Thoracic aorta (tissue), 2 donors: ENCODE measurements around the gene ARHGEF39. TPM values are rescaled to one million over a fixed set of nuclear protein-coding genes. Genes with fewer than 3 reads are reported as not detected.

Experiments used
- ATAC-seq: fragments of 150-250 bp; one replicate; pipeline ENCODE4 v1.8.0; 2017; ENCODE audit warnings: low read depth; ENCODE audit not compliant: insufficient number of reproducible peaks, low FRiP score
- DNase-seq: peaks from one replicate; pipeline ENCODE4 v3.0.0-alpha.2; 2020; ENCODE audit warnings: low spot score
- H3K27ac ChIP-seq, 2 donors: fragments of 200-600 bp; sonication (generic); 1 replicate in 1 of 2; 2 replicates in 1 of 2; pipeline ENCODE4 v1.5.1; 2016; ENCODE audit warnings: mild to moderate bottlenecking in 2 of 2, moderate library complexity in 2 of 2
- H3K27me3 ChIP-seq: fragments of 200-600 bp; sonication (generic); replicated peaks from 2 replicates; pipeline ENCODE4 v1.6.0; 2016; ENCODE audit warnings: mild to moderate bottlenecking; ENCODE audit not compliant: insufficient read depth
- H3K36me3 ChIP-seq: fragments of 200-600 bp; sonication (generic); one replicate; pipeline ENCODE4 v1.5.1; 2016
- H3K4me1 ChIP-seq, 2 donors: fragments of 200-600 bp; sonication (generic); 1 replicate in 1 of 2; 2 replicates in 1 of 2; pipeline versions ENCODE4 v1.5.1 to v1.6.0; 2016; ENCODE audit warnings: low read depth in 2 of 2, mild to moderate bottlenecking in 1 of 2; ENCODE audit not compliant: control insufficient read depth in 1 of 2
- H3K4me3 ChIP-seq: fragments of 200-600 bp; sonication (generic); 2 replicates; pipeline ENCODE4 v1.5.1; 2016; ENCODE audit warnings: mild to moderate bottlenecking
- H3K9me3 ChIP-seq: fragments of 200-600 bp; sonication (generic); 2 replicates; pipeline ENCODE4 v1.5.1; 2016
- CTCF ChIP-seq: fragments of 200-600 bp; sonication (generic); IDR thresholded peaks from one replicate; pipeline ENCODE4 v1.5.1; 2019; ENCODE audit warnings: antibody characterized with exemption
- total RNA-seq, 2 donors: library from RNA; depleted of rRNA; stranded (reverse); fragments of >200 nt; gene quantifications; one replicate each; pipeline versions ENCODE4 v1.1.0 to v1.2.3, GENCODE V29; 2016

ARHGEF39 gene
- total RNA-seq, 2 donors from 2014 or later: 0.54 to 1.2 TPM

GRCh38 chr9:35698231-35698630 lies 33.2 kb upstream of the ARHGEF39 start:
- Histone ChIP-seq H3K27me3 (no peaks in the 10 kb centered on the region), H3K9me3 (no peaks in the 10 kb centered on the region), H3K27ac (peak overlapping the region; percentile 99 to 100), H3K4me1 (peaks cover 29 to 66% of the 10 kb centered on the region in 2 donors), H3K36me3 (peaks cover 70% of the 10 kb centered on the region), H3K4me3 (no peak overlapping the region)
- no peak for ATAC-seq
- TF ChIP-seq CTCF: no peak
- DNase-seq: no peak

GRCh38 chr9:35697486-35697885 lies 32.5 kb upstream of the ARHGEF39 start:
- Histone ChIP-seq H3K27me3 (no peaks in the 10 kb centered on the region), H3K27ac (peak overlapping the region; percentile 99 to 100), H3K9me3 (no peaks in the 10 kb centered on the region), H3K4me1 (peaks cover 32 to 72% of the 10 kb centered on the region in 2 donors), H3K36me3 (peaks cover 62% of the 10 kb centered on the region), H3K4me3 (no peak overlapping the region)
- ATAC-seq (no peak), DNase-seq (no peak)
- no peak for TF ChIP-seq CTCF

GRCh38 chr9:35696520-35697215 lies 31.7 kb upstream of the ARHGEF39 start:
- Histone ChIP-seq H3K27me3 (no peaks in the 10 kb centered on the region), H3K4me3 (peak overlapping the region; percentile 1), H3K36me3 (peaks cover 54% of the 10 kb centered on the region), H3K4me1 (peaks cover 38 to 80% of the 10 kb centered on the region in 2 donors), H3K27ac (peak overlapping the region; percentile 99 to 100), H3K9me3 (no peaks in the 10 kb centered on the region)
- peak; percentile 84 for TF ChIP-seq CTCF
- peak; percentile 34 for ATAC-seq
- no peak for DNase-seq

- DNase-seq (no peak), ATAC-seq (no peak)
- H3K9me3 ChIP-seq: no peaks in the 10 kb centered on the region
- no peak for TF ChIP-seq CTCF
- H3K4me1 ChIP-seq: peaks cover 38 to 86% of the 10 kb centered on the region in 2 donors
- H3K36me3 ChIP-seq: peaks cover 47% of the 10 kb centered on the region
- peak overlapping the region; percentile 99 to 100 for H3K27ac ChIP-seq
- H3K4me3 ChIP-seq: no peak overlapping the region
- H3K27me3 ChIP-seq: no peaks in the 10 kb centered on the region
These were observed 31.0 kb upstream of the ARHGEF39 start for GRCh38 chr9:35695943-35696401.

GRCh38 chr9:35691757-35692301 lies 26.8 kb upstream of the ARHGEF39 start:
- DNase-seq (peak; percentile 39), ATAC-seq (peak; percentile 17)
- H3K27ac ChIP-seq: peak overlapping the region; percentile 99 to 100
- H3K4me3 ChIP-seq: peak overlapping the region; percentile 94
- no peaks in the 10 kb centered on the region for H3K9me3 ChIP-seq
- no peaks in the 10 kb centered on the region for H3K27me3 ChIP-seq
- H3K4me1 ChIP-seq: peaks cover 32 to 53% of the 10 kb centered on the region in 2 donors
- no peak for TF ChIP-seq CTCF
- peaks cover 26% of the 10 kb centered on the region for H3K36me3 ChIP-seq
